Sigmoid colon (tissue), 7 donors: ENCODE measurements around the gene ZNF280C. TPM values are rescaled to one million over a fixed set of nuclear protein-coding genes. Genes with fewer than 3 reads are reported as not detected.

ENCODE experiments used
- DNase-seq: peaks from one replicate; pipeline ENCODE4 v3.0.0-alpha.2; 2019
- H3K27ac ChIP-seq, 4 donors: fragments of 200-600 bp; sonication (generic); one replicate each; pipeline ENCODE4 v1.5.1; 2016 to 2019; ENCODE audit warnings: mild to moderate bottlenecking in 1 of 4
- H3K27me3 ChIP-seq, 3 donors: fragments of 200-600 bp; sonication (generic); one replicate each; pipeline ENCODE4 v1.5.1; 2019; ENCODE audit warnings: mild to moderate bottlenecking in 1 of 3
- H3K36me3 ChIP-seq, 4 donors: fragments of 200-600 bp; sonication (generic); one replicate each; pipeline ENCODE4 v1.5.1; 2016 to 2019
- H3K4me1 ChIP-seq, 4 donors: fragments of 200-600 bp; sonication (generic); one replicate each; pipeline ENCODE4 v1.5.1; 2017 to 2019
- H3K4me3 ChIP-seq, 4 donors: fragments of 200-600 bp; sonication (generic); one replicate each; pipeline ENCODE4 v1.5.1; 2017 to 2019; ENCODE audit warnings: mild to moderate bottlenecking in 2 of 4, moderate library complexity in 1 of 4
- H3K9me3 ChIP-seq, 4 donors: fragments of 200-600 bp in 3 of 4; sonication (generic) in 3 of 4; one replicate each; pipeline versions ENCODE4 v1.5.1 to v1.6.1; 2013 to 2019
- CTCF ChIP-seq, 4 experiments: fragments of 450-650 bp in 3 of 4; fragments of 200-600 bp in 1 of 4; IDR thresholded peaks; one replicate each; pipeline ENCODE4 v1.5.1; 2016 to 2019; ENCODE audit warnings: antibody characterized with exemption in 4 of 4, mild to moderate bottlenecking in 3 of 4, moderate library complexity in 2 of 4
- EP300 ChIP-seq, 4 donors: sonication (generic); formaldehyde crosslinking; IDR thresholded peaks; one replicate each; pipeline ENCODE4 v1.6.1; 2017; ENCODE audit warnings: antibody characterized with exemption in 4 of 4
- POLR2A ChIP-seq, 2 donors: fragments of 450-650 bp; IDR thresholded peaks; one replicate each; pipeline ENCODE4 v1.6.1; 2016; ENCODE audit warnings: antibody characterized with exemption in 2 of 2, mild to moderate bottlenecking in 2 of 2, moderate library complexity in 2 of 2
- POLR2AphosphoS5 ChIP-seq, 4 donors: sonication (generic); formaldehyde crosslinking; IDR thresholded peaks; one replicate each; pipeline ENCODE4 v1.6.1; 2017; ENCODE audit warnings: antibody characterized with exemption in 4 of 4
- WGBS, 2 donors: extraction: QIAGEN DNeasy Blood & Tissue Kit; methylation state at CpG; one replicate each; pipeline ENCODE4 v1.1.7; 2013; 5-methylcytosine and 5-hydroxymethylcytosine counted together
- intact Hi-C: fragments of 100-400 bp; cut with DNase I; formaldehyde crosslinking; loops from one replicate; pipeline ENCODE4 v1.15.1; 2023
- polyA plus RNA-seq, 3 donors: library from polyadenylated mRNA; stranded (reverse); fragments of 200-250 nt; gene quantifications; one replicate each; pipeline ENCODE4 v1.2.3, GENCODE V29; 2013
- total RNA-seq, 4 donors: library from RNA; depleted of rRNA; stranded (reverse); fragments of >200 nt; gene quantifications; one replicate each; pipeline ENCODE4 v1.1.0, GENCODE V29; 2016
- donor health status: healthy with polysubstance abuse.
- donor health status: Bipolar disorder and iron deficiency.
- donor health status: healthy.

The ZNF280C gene
- total and polyA plus RNA-seq, 7 donors: under 0.01 to 6.4 (median 5.3) TPM

DNA sequence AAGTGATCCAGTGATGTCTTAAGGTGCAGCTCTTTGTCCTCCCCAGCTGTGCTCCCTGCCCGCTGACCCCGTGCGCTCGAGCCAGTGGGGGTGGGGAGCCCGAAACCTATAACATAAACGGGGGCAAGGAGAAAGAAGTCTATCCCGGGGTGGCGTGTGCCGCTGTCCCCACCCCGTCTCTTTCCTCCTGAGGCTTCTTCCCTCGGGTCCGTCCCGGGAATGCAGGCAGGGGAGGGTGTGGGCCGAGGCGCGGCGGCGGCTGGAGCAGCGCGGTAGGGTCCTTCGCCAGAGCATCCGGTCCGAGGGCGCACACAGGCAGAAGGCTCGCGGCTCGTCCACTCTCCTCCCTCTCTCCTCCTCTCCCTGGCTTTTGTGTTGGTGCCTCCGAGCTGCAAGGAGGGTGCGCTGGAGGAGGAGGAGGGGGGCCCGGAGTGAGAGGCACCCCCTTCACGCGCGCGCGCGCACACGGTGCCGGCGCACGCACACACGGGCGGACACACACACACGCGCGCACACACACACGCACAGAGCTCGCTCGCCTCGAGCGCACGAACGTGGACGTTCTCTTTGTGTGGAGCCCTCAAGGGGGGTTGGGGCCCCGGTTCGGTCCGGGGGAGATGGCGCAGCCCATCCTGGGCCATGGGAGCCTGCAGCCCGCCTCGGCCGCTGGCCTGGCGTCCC is 97.1 kb downstream of the ZNF280C start, which contains the start of gene RAB33A:
Gene RAB33A, plus strand, starts transcription at position 517 of the 681 bp plus-strand sequence. Its CDS starts 101 bp downstream, at position 618.
- intact Hi-C loops: loop anchor here (2.0 to 5.0 kb wide), 2 partner anchors 89 to 241 kb away; no protein-coding TSS in a partner anchor
- Histone ChIP-seq H3K36me3 (no peaks in the 10 kb centered on the region), H3K27me3 (no peaks in the 10 kb centered on the region), H3K4me1 (peaks cover 0 to 19% (median 8%) of the 10 kb centered on the region in 4 donors), H3K4me3 (peak within 1 kb of the TSS; percentile 13 to 50 (median 44)), H3K9me3 (no peaks in the 10 kb centered on the region), H3K27ac (peak within 1 kb of the TSS in 1 of 4 donors; percentile 33)
- DNase-seq: peak; percentile 65
- no peak for TF ChIP-seq POLR2AphosphoS5 (IDR thresholded peaks at IDR 0.05)
- TF ChIP-seq POLR2A (IDR thresholded peaks at IDR 0.05): no peak
- no peak for TF ChIP-seq EP300 (IDR thresholded peaks at IDR 0.05)
- TF ChIP-seq CTCF (IDR thresholded peaks at IDR 0.05): no peak
- WGBS, 2 donors: 1% methylated on average over 58 to 61 of the region's 61 CpGs

DNA sequence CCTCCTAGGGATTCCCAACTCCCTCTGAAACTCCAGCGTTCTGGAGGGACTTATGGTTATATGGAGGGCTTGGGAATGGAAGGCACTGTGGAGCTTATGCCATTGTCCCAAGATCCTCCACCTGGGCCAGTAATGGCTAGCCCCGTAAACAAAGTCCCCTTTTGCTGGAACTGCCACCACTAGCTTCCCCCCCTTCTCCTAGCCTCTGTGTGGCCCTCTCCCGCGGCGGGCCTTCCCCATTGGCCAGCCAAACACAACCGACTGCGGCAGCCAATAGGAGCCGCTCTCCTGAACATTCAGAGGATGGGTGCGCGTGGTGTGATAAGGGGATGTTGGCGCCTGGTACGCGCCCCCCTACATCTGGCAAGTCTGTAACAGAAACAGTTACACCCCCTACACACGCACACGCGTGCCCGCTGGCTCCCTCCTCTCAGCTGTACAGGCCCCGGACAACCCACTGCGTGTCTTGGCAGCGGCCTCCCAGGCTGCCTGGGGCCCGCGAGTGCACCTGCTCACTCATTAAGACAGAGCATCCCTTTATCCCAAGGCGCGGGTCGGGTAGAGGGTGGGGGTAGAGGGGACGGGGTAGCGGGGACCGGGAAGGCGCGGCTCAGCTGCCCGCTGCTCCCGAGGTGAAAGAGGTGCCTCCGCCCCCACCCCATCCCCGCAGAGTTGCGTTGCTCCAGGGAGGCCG is 97.8 kb downstream of the ZNF280C start:
- Histone ChIP-seq H3K4me1 (peaks cover 2 to 21% (median 9%) of the 10 kb centered on the region in 4 donors), H3K9me3 (no peaks in the 10 kb centered on the region), H3K27me3 (no peaks in the 10 kb centered on the region), H3K27ac (peak overlapping the region in 1 of 4 donors; percentile 33), H3K4me3 (peak overlapping the region; percentile 13 to 50 (median 44)), H3K36me3 (no peaks in the 10 kb centered on the region)
- no peak for DNase-seq
- TF ChIP-seq POLR2AphosphoS5 (IDR thresholded peaks at IDR 0.05) (no peak), CTCF (IDR thresholded peaks at IDR 0.05) (no peak), EP300 (IDR thresholded peaks at IDR 0.05) (no peak), POLR2A (IDR thresholded peaks at IDR 0.05) (no peak)
- intact Hi-C loops: loop anchor here (2.0 to 5.0 kb wide), 2 partner anchors 89 to 240 kb away; no protein-coding TSS in a partner anchor
- 2% methylated on average over 36 of the region's 36 CpGs for WGBS, 2 donors

DNA sequence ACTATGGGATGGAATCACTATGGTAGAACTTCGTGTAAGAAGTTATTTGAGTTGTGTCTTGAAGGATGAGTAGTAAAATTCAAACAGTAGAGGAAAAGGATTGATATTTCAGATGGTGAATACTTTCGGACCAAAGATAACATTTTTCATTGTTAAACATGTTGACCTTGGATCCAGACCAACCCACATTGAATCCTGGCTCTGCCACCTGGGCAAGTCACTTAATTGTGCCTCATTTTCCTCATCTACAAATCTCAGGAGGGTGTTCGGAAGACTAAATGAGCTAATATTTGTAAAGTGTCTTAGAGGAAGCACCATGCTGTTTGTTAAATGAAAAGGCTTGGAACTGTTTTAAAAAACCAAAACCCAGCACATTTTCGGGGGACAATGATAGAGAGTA is 101.7 kb downstream of the ZNF280C start:
- Histone ChIP-seq H3K27me3 (no peaks in the 10 kb centered on the region), H3K36me3 (no peaks in the 10 kb centered on the region), H3K27ac (peak overlapping the region in 3 of 4 donors; percentile 85 to 92 (median 87)), H3K4me1 (peaks cover 2 to 25% (median 14%) of the 10 kb centered on the region in 4 donors), H3K4me3 (peak overlapping the region in 1 of 4 donors; percentile 60), H3K9me3 (no peaks in the 10 kb centered on the region)
- no peak for DNase-seq
- WGBS, 2 donors: 39 to 71% methylated on average over 4 of the region's 4 CpGs
- TF ChIP-seq POLR2A (IDR thresholded peaks at IDR 0.05) (no peak), EP300 (IDR thresholded peaks at IDR 0.05) (no peak)
- intact Hi-C loops: no loop called here

DNA sequence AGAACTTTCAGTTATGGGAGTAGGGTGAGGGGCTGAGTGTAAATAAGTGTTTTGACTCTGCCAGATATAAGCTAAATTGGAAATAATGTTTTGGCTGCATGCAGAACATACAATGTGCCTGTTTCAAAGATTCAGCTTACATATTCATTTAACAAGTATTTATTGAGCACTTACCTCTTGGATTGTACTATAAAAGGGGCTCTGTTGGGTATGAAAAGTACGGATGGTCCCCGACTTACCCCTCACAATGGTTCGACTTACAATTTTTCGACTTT is 102.3 kb downstream of the ZNF280C start:
- peaks cover 2 to 24% (median 14%) of the 10 kb centered on the region in 4 donors for H3K4me1 ChIP-seq
- no peaks in the 10 kb centered on the region for H3K9me3 ChIP-seq
- no peaks in the 10 kb centered on the region for H3K27me3 ChIP-seq
- intact Hi-C loops: no loop called here
- 0% methylated on average over 4 of the region's 4 CpGs for WGBS, 2 donors
- peak overlapping the region; percentile 50 to 60 (median 58) for H3K4me3 ChIP-seq
- peak overlapping the region; percentile 85 to 92 (median 88) for H3K27ac ChIP-seq
- no peak for DNase-seq
- H3K36me3 ChIP-seq: no peaks in the 10 kb centered on the region
- TF ChIP-seq POLR2AphosphoS5 (IDR thresholded peaks at IDR 0.05) (no peak), POLR2A (IDR thresholded peaks at IDR 0.05) (no peak), EP300 (IDR thresholded peaks at IDR 0.05) (no peak), CTCF (IDR thresholded peaks at IDR 0.05) (no peak)
